Measurements from ENCODE around the gene CORIN. TPM values are rescaled to one million over a fixed set of nuclear protein-coding genes. Genes with fewer than 3 reads are reported as not detected.
A peak's percentile ranks its signal among the peaks of the same experiment; 100 is the strongest.

The CORIN gene
- polyA plus RNA-seq, 1 donor from 2014 or later = 0.25 TPM

DNA sequence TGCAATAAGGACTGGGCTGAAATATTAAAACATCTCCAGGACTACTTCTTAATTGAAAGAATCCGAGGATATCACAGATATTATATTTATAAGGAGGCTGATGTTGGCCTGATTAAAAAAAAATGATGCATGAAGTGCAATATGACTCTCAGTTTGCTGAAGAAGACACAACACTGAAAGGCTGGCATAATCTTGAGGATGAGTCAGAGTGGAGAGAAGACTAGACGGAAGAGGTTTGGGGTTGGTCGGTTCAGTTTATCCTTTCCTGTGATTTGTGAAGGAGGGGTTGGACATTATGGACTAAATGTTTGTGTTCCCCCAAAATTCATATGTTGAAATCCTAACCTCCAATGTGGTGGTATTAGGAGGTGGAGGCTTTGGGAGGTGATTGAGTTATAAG, 170.3 kb downstream of the CORIN start:
- Histone ChIP-seq H3K4me2 (ENCODE audit: low read length) (no peak overlapping the region), H2AFZ (ENCODE audit: low read depth, low read length) (no peak overlapping the region), H3K9me2 (ENCODE audit: insufficient read depth, low read length) (no peaks in the 10 kb centered on the region), H3K27me3 (ENCODE audit: insufficient read depth, low read depth, low read length) (no peaks in the 10 kb centered on the region), H3F3A (ENCODE audit: insufficient read depth, low read length, poor library complexity, severe bottlenecking) (no peaks in the 10 kb centered on the region), H3K9ac (ENCODE audit: low read length) (no peak overlapping the region), H3K79me2 (replicated peaks; ENCODE audit: insufficient read depth, low read length) (no peaks in the 10 kb centered on the region), H3K9me3 (ENCODE audit: low read length) (no peaks in the 10 kb centered on the region), H3K27ac (ENCODE audit: low read length) (no peak overlapping the region), H3K36me3 (ENCODE audit: insufficient read depth, low read length) (no peaks in the 10 kb centered on the region), H4K20me1 (ENCODE audit: insufficient read depth) (no peaks in the 10 kb centered on the region), H3K4me3 (ENCODE audit: low read length) (no peak overlapping the region)
- TF ChIP-seq MXI1 (conservative IDR thresholded peaks at IDR 0.05; ENCODE audit: poor library complexity, severe bottlenecking) = no peak
- TF ChIP-seq EZH2 (IDR thresholded peaks at IDR 0.05; ENCODE audit: borderline replicate concordance, insufficient read depth, low read length, poor library complexity, severe bottlenecking) = no peak
- TF ChIP-seq SMC3 (conservative IDR thresholded peaks at IDR 0.05; ENCODE audit: poor library complexity) = no peak
- no peak for TF ChIP-seq RAD21 (conservative IDR thresholded peaks at IDR 0.05)
- no peak for TF ChIP-seq EP300 (conservative IDR thresholded peaks at IDR 0.05; ENCODE audit: poor library complexity, severe bottlenecking)
- TF ChIP-seq, protein P1, sequence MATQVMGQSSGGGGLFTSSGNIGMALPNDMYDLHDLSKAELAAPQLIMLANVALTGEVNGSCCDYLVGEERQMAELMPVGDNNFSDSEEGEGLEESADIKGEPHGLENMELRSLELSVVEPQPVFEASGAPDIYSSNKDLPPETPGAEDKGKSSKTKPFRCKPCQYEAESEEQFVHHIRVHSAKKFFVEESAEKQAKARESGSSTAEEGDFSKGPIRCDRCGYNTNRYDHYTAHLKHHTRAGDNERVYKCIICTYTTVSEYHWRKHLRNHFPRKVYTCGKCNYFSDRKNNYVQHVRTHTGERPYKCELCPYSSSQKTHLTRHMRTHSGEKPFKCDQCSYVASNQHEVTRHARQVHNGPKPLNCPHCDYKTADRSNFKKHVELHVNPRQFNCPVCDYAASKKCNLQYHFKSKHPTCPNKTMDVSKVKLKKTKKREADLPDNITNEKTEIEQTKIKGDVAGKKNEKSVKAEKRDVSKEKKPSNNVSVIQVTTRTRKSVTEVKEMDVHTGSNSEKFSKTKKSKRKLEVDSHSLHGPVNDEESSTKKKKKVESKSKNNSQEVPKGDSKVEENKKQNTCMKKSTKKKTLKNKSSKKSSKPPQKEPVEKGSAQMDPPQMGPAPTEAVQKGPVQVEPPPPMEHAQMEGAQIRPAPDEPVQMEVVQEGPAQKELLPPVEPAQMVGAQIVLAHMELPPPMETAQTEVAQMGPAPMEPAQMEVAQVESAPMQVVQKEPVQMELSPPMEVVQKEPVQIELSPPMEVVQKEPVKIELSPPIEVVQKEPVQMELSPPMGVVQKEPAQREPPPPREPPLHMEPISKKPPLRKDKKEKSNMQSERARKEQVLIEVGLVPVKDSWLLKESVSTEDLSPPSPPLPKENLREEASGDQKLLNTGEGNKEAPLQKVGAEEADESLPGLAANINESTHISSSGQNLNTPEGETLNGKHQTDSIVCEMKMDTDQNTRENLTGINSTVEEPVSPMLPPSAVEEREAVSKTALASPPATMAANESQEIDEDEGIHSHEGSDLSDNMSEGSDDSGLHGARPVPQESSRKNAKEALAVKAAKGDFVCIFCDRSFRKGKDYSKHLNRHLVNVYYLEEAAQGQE (IDR thresholded peaks at IDR 0.05; ENCODE audit: borderline replicate concordance) = no peak
- TF ChIP-seq, protein P2, sequence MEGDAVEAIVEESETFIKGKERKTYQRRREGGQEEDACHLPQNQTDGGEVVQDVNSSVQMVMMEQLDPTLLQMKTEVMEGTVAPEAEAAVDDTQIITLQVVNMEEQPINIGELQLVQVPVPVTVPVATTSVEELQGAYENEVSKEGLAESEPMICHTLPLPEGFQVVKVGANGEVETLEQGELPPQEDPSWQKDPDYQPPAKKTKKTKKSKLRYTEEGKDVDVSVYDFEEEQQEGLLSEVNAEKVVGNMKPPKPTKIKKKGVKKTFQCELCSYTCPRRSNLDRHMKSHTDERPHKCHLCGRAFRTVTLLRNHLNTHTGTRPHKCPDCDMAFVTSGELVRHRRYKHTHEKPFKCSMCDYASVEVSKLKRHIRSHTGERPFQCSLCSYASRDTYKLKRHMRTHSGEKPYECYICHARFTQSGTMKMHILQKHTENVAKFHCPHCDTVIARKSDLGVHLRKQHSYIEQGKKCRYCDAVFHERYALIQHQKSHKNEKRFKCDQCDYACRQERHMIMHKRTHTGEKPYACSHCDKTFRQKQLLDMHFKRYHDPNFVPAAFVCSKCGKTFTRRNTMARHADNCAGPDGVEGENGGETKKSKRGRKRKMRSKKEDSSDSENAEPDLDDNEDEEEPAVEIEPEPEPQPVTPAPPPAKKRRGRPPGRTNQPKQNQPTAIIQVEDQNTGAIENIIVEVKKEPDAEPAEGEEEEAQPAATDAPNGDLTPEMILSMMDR (IDR thresholded peaks at IDR 0.05; ENCODE audit: poor library complexity, severe bottlenecking) = no peak
- TF ChIP-seq TAF1 (IDR thresholded peaks at IDR 0.05; ENCODE audit: low read depth) = no peak
- TF ChIP-seq POLR2AphosphoS5 (IDR thresholded peaks at IDR 0.05) = no peak

DNA sequence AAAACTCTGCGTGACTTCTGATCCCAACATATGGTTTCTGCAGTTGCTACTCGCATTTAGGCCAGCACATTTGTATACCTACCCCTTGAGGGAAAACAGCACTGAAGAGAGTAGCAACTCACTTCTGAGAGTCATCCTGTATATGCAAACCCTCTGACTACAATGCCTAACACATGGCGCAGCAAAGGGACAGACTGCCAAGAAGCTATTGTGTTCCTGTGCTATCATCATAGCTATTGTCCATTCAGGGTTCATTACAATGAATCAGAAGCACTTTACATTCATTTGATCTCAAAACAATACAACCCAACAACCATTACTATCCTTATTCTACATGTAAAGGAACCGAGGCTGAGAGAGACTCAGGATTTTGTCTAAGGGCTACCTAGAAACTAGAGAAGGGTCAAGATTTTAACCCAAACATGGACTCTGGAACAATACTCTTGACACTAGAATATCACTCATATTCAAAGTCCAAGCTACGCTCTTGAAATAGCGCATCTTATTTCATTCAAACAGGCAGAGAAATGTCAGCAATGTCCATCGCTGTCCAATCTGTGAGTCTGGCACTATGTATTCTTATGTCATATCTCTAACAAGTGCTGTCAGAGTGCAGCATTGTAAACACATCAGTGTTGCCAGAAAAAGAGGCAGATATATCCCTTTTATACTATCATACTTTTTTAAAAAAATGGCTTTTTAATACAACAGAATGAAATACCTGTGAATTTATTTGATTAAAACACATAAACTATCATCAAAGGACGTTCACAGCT, 173.6 kb downstream of the CORIN start:
- H3K4me3 ChIP-seq (ENCODE audit: low read length) = no peak overlapping the region
- no peaks in the 10 kb centered on the region for H3K9me3 ChIP-seq (ENCODE audit: low read length)
- no peak overlapping the region for H3K9ac ChIP-seq (ENCODE audit: low read length)
- H4K20me1 ChIP-seq (ENCODE audit: insufficient read depth) = no peaks in the 10 kb centered on the region
- no peaks in the 10 kb centered on the region for H3K79me2 ChIP-seq (replicated peaks; ENCODE audit: insufficient read depth, low read length)
- H3K36me3 ChIP-seq (ENCODE audit: insufficient read depth, low read length) = no peaks in the 10 kb centered on the region
- no peaks in the 10 kb centered on the region for H3F3A ChIP-seq (ENCODE audit: insufficient read depth, low read length, poor library complexity, severe bottlenecking)
- H3K27ac ChIP-seq (ENCODE audit: low read length) = no peak overlapping the region
- no peaks in the 10 kb centered on the region for H3K27me3 ChIP-seq (ENCODE audit: insufficient read depth, low read depth, low read length)
- no peak for TF ChIP-seq SMC3 (conservative IDR thresholded peaks at IDR 0.05; ENCODE audit: poor library complexity)
- TF ChIP-seq TAF1 (IDR thresholded peaks at IDR 0.05; ENCODE audit: low read depth) = no peak
- peak; percentile 34 for TF ChIP-seq EP300 (conservative IDR thresholded peaks at IDR 0.05; ENCODE audit: poor library complexity, severe bottlenecking)
- no peaks in the 10 kb centered on the region for H3K9me2 ChIP-seq (ENCODE audit: insufficient read depth, low read length)
- no peak overlapping the region for H2AFZ ChIP-seq (ENCODE audit: low read depth, low read length)
- H3K4me2 ChIP-seq (ENCODE audit: low read length) = no peak overlapping the region
